HEK293T (cell line): ENCODE results near the gene CYP1B1.
"Not testable (repeated sequence)": the region's sequence is repeated elsewhere in the genome, so short reads cannot be mapped to it uniquely, and the experiment has no call there.

Experiments
- LEF1 ChIP-seq: fragments of 450-650 bp; IDR thresholded peaks from 2 replicates; pipeline ENCODE4 v1.6.1; 2017; ENCODE audit warnings: mild to moderate bottlenecking, borderline replicate concordance
- NFRKB ChIP-seq: fragments of 450-650 bp; IDR thresholded peaks from 2 replicates; pipeline ENCODE4 v1.6.1; 2016; ENCODE audit warnings: mild to moderate bottlenecking, moderate library complexity
- SP1 ChIP-seq: fragments of 450-650 bp; IDR thresholded peaks from 2 replicates; pipeline ENCODE4 v1.6.1; 2017
- ZNF384 ChIP-seq: fragments of 450-650 bp; IDR thresholded peaks from 2 replicates; pipeline ENCODE4 v1.6.1; 2016

DNA sequence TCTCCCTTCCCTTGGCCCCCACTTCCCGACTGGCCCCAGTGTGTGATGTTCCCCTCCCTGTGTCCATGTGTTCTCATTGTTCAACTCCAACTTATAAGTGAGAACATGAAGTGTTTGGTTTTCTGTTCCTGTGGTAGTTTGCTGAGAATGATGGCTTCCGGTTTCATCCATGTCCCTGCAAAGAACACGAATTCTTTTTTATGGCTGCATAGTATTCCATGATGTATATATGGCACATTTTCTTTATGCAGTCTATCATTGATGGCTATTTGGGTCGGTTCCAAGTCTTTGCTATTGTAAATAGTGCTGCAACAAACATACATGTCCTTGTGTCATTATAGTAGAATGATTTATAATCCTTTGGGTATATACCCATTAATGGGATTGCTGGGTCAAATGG is 35.4 kb upstream of the CYP1B1 start:
- not testable (repeated sequence) for TF ChIP-seq SP1, ZNF384, LEF1, NFRKB
